Activated CD4-positive, CD25-positive, alpha-beta regulatory T cell treated with anti-CD3 and anti-CD28 coated beads, Interleukin-2, amount 50 U/mL, for 72 hours (primary cell): ENCODE data around the gene CHTF18.
"Not testable (repeated sequence)": the region's sequence is repeated elsewhere in the genome, so short reads cannot be mapped to it uniquely, and the experiment has no call there.

ENCODE experiments used
- DNase-seq: peaks from one replicate; pipeline ENCODE4 v3.0.0; 2021

The CHTF18 gene

GRCh38 chr16:760545-761343 lies 27.7 kb upstream of the CHTF18 start, which contains the start of gene MSLN:
Gene MSLN, plus strand, starts transcription at chr16:760734. Its CDS starts 1,947 bp downstream, at chr16:762681.
- no peak for DNase-seq

GRCh38 chr16:761625-762513 lies 26.6 kb upstream of the CHTF18 start:
- no peak for DNase-seq

DNA sequence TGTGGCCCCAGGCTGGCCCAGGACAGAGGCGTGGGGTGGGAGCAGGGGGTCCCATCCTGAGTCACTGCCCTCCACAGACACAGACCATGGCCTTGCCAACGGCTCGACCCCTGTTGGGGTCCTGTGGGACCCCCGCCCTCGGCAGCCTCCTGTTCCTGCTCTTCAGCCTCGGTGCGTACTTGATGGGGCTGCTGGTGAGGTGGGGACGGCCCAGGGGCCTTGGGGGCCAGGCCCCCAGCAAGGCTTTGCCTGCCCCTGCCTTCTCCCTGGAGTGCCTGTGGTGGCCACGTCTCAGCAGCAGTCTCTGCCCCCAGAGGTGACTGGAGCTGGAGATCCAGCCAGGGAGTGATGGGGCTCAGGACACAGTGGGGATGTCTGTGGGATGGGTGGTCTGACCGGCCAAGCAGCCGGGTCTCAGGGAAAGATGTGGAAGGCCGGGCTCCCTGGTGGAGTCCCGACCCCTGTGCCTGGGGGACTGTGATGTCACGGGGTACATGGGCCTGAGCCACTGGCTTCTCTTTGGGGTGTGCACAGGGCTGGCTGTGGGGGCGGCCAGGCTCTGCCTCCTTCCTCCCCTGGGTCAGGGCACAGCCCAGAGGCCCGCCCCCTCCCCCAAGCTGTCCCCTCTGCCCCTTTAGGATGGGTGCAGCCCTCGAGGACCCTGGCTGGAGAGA lies 25.7 kb upstream of the CHTF18 start:
- DNase-seq, result no peak

DNA sequence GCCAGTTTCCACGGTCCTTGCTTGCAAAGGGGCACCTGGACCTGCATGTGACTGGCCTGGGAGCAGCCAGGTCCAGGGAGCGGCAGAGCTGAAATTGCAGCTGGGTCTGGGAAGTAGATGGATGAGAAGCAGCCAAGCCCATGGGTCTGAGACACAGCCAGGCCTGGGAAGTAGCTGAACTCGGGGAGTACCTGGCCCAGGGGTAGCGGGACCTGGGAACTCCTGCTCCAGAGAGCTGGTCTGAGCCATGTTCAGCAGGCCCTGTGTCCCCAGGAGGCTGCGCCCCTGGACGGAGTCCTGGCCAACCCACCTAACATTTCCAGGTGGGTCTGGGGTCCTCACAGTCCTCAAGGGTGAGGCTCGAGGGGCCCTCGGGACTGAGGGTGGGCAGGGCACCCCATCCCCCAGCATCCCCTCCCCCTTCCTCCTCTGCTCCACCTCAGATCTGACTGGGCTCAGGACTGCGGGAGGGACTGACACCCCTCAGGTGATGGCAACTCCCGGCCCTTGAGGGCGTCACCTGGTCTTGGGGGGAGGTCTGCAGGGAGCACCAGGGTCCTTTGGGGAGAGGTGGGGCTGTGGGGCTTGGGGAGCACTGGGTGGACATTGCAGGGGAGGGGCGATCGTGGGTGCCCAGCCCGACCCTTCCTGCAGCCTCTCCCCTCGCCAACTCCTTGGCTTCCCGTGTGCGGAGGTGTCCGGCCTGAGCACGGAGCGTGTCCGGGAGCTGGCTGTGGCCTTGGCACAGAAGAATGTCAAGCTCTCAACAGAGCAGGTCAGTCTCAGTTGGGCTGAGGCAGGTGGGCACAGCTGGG lies 24.8 kb upstream of the CHTF18 start:
- no peak for DNase-seq

DNA sequence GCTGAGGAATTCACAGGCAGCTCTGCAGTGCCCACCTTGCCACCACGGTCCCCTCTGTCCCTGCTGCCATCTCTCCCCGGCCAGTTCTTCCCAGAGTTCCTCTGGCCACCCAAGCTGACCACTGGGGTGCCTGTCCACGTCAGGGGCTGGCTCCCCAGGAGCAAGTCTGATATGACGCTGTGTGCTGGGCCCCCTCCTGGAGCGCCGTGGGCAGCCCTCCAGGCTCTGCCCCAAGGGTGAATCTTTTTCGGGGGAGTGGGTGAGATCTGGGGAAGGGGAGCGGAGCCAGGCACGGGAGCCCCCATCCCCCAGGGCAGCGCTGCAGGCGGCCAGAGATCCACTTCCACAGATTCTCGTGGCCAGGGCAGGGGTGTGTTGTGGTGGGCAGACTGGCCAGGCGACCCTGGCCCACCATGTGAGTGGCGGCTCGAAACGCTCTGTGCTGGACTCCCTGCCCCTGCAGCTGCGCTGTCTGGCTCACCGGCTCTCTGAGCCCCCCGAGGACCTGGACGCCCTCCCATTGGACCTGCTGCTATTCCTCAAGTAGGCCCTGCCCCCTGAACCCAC lies 24.2 kb upstream of the CHTF18 start:
- DNase-seq, result no peak

DNA sequence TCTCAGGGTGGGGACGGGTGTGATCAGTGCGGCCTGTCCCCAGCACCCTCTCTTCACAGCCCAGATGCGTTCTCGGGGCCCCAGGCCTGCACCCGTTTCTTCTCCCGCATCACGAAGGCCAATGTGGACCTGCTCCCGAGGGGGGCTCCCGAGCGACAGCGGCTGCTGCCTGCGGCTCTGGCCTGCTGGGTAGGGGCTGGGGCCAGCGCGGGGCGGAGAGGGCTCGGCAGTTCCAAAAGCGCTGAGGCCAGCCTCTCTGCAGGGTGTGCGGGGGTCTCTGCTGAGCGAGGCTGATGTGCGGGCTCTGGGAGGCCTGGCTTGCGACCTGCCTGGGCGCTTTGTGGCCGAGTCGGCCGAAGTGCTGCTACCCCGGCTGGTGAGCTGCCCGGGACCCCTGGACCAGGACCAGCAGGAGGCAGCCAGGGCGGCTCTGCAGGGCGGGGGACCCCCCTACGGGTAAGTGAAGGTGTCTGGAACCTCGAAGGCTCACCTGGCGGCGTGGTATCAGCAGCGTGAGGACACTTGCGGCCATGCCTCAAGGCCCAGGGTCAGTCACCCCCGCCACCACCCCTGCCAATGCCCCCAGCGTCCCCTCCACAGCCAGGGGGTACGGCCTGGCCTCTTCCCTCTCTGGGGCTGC lies 23.5 kb upstream of the CHTF18 start:
- DNase-seq, result no peak

GRCh38 chr16:765488-765865 lies 22.9 kb upstream of the CHTF18 start:
- DNase-seq, result no peak

- DNase-seq, result no peak
Measured at GRCh38 chr16:766008-766819, 22.2 kb upstream of the CHTF18 start.

- DNase-seq, result no peak
Measured at GRCh38 chr16:766820-767640, 21.4 kb upstream of the CHTF18 start.

DNA sequence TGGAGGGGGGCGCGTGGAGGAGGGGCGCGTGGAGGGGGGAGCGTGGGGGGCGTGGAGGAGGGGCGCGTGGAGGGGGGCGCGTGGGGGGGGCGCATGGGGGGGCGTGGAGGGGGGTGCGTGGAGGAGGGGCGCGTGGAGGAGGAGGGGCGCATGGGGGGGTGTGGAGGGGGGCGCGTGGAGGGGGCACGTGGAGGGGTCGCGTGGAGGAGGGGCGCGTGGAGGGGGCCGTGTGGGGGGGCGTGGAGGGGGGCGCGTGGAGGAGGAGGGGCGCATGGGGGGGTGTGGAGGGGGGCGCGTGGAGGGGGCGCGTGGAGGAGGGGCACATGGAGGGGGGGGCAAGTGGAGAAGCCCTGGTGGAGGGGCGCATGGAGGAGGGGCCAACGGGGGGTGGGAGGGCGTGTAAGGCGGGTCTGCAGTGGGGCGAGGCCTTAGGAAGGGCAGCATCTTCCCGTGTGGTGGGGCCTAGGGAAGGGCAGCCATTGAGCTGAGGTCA lies 20.6 kb upstream of the CHTF18 start:
- DNase-seq, result no peak

GRCh38 chr16:768428-768827 lies 20.0 kb upstream of the CHTF18 start:
- no peak for DNase-seq

DNA sequence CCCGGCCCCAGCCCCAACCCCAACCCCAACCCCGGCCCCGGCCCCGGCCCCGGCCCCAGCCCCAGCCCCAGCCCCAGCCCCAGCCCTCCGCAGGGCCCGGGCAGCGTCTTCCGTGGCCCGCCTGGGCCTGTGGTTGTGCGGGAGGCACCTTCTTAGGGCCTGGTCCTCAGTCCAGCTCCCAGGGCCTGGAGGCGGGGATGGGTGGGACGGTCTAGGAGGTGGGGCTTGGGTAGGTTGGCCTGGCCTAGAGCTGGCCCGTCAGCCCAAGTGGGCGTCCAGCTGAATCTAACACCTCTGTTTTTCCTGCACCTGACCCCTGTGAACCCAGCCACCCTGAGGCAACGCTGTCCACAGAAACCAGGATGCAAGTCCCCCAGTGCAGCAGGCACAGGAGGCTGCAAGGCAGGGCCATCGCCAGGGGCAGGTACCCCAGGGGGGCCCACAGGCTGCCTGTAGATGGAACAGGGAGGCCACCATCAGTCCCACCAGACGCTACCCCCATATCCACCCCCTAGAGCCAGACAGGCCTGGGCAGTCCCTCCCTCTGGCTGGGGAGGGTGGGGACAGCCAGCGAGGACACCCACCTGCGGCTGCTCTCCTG lies 19.1 kb upstream of the CHTF18 start:
- no peak for DNase-seq

GRCh38 chr16:769934-770333 lies 18.5 kb upstream of the CHTF18 start:
- DNase-seq, result no peak

GRCh38 chr16:770411-770810 lies 18.0 kb upstream of the CHTF18 start:
- no peak for DNase-seq

DNA sequence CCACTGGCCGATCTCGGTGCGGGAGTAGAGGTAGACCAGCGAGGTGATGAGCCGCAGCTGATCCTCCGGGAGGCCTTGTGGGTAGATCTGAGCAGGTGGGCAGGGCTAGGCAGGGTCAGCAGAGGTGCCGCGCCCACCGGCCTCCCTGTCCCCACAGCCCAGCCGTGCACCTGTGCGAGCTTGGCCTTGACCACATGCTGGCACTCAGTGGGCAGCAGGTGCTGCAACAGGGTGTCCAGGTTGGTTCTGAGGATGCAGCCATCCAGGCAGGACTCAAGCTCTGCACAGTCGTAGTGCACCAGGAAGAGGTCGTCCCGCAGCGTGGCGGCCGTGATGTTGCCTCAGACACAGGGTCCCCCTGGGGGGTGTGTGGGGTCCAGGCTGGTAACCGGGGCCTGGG lies 15.5 kb upstream of the CHTF18 start:
- DNase-seq, result no peak

DNA sequence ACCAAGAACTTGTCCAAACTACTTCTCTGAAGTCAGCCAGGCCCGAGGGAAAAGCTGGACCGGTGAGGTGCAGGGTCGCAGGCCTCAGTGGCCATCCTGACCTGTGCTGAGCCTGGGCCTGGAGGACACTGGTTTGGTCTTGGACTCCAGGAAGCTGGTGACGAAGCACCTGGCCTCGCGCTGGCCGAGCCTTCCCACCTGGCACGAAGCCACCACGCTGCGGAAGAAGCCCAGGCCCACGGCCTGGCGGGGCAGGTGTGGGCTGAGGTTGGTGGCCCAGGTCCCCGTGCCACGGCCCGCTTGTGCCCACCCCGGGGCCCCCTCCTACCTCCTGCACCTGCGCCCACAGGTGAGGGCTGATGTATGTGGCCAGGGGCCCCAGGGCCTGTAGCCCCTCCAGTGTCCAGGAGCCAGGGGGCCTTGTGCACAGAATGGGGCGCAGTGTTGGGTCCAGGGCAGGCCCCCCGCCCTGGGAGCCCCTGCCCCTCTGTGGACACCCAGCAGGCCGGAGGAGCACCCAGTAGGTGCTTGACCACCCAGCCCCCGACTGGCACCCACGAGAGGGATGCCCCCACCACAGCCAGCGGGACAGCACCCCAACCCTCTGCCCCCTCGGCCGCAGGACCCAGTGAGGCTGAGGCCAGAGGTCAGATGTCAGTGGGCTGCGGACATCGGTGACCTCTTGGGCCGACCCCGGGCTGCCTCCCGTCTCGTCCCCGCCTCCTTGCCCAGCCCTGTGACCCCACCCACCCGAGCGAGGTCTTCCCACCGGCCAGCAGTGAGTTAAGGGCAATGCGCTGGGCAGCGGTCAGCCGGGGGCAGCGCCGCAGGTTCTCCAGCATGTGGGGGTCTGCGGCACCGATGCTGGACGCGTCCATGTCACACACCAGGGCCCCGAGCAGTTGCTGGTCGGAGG lies 14.1 kb upstream of the CHTF18 start:
- no peak for DNase-seq

- DNase-seq, result no peak
Measured at GRCh38 chr16:775236-775796, 13.1 kb upstream of the CHTF18 start.

DNA sequence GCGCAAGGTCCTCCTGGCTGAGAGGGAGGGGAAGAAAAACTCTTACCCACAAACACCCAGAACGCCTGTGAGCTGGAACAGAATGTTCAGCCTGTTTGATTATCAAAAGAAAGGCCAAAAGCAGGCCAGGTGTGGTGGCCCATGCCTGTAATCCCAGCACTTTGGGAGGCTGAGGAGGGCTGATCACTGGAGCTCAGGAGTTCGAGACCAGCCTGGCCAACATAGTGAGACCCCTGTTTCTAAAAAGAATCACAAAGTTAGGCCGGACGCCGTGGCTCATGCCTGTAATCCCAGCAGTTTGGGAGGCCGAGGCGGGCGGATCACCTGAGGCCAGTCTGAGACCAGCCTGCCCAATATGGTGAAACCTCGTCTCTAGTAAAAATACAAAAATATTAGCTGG lies 12.1 kb upstream of the CHTF18 start:
- DNase-seq, result not testable (repeated sequence)
